ENCODE measurements around the gene PCDHA7. TPM values are rescaled to one million over a fixed set of nuclear protein-coding genes. Genes with fewer than 3 reads are reported as not detected.
"Not testable (repeated sequence)": the region's sequence is repeated elsewhere in the genome, so short reads cannot be mapped to it uniquely, and the experiment has no call there.

PCDHA7 gene
- polyA plus RNA-seq, 1 donor: 0.31 TPM

DNA sequence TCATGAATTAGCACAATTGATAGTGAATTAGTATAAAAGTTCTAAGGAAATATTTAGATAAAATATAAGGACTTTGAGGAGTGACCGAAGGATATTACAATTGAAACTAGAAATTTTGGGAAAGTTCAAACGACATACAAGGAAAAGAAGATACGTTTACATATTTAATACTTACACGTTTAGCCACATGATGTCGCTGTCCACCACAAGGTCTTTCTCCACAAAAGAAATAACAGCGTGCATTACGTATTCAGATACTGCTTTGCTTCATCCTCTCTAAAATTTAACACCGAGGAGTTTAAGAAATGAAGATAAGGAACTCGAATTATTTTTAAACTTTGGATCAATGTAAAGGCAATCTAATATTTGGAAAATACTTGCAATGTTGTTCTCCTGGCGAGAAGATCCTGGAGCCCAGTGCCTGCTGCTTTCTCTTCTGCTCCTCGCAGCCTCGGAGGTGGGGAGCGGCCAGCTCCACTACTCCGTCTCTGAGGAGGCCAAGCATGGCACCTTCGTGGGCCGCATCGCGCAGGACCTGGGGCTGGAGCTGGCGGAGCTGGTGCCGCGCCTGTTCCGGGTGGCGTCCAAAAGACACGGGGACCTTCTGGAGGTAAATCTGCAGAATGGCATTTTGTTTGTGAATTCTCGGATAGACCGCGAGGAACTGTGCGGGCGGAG is 33.1 kb upstream of the PCDHA7 start, which contains the start of gene PCDHA3:
Gene PCDHA3, plus strand, starts transcription at position 242 of the 678 bp plus-strand sequence.
- Histone ChIP-seq H3K9me3 (ENCODE audit: control insufficient read depth, low read depth, low read length) (peaks cover 30% of the 10 kb centered on the region), H3K27ac (ENCODE audit: low read length) (no peak within 1 kb of the TSS), H3K36me3 (ENCODE audit: control insufficient read depth, insufficient read depth, low read length) (no peaks in the 10 kb centered on the region), H3K4me1 (ENCODE audit: control insufficient read depth, insufficient read depth, low read length) (no peaks in the 10 kb centered on the region), H3K27me3 (ENCODE audit: control insufficient read depth, insufficient read depth, low read length) (peaks cover 2% of the 10 kb centered on the region), H3K4me3 (ENCODE audit: low read length) (no peak within 1 kb of the TSS)
- DNase-seq: no peak
- 35% methylated on average over 2 of the region's 29 CpGs for WGBS (ENCODE audit: insufficient coverage, low lambda C conversion rate)

DNA sequence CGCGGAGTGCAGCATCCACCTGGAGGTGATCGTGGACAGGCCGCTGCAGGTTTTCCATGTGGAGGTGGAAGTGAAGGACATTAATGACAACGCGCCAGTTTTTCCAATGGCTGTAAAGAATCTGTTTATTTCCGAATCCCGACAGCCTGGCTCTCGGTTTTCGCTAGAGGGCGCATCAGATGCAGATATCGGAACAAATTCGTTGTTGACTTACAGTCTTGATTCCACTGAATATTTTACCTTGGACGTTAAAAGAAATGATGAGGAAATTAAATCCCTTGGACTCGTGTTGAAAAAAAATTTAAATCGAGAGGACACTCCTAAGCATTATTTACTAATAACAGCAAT is 32.6 kb upstream of the PCDHA7 start:
- H3K4me3 ChIP-seq (ENCODE audit: low read length): no peak overlapping the region
- H3K9me3 ChIP-seq (ENCODE audit: control insufficient read depth, low read depth, low read length): peaks cover 24% of the 10 kb centered on the region
- whole genome bisulfite sequencing (ENCODE audit: insufficient coverage, low lambda C conversion rate): 0% methylated on average over 1 of the region's 16 CpGs
- no peaks in the 10 kb centered on the region for H3K4me1 ChIP-seq (ENCODE audit: control insufficient read depth, insufficient read depth, low read length)
- H3K27ac ChIP-seq (ENCODE audit: low read length): no peak overlapping the region
- H3K36me3 ChIP-seq (ENCODE audit: control insufficient read depth, insufficient read depth, low read length): no peaks in the 10 kb centered on the region
- peaks cover 2% of the 10 kb centered on the region for H3K27me3 ChIP-seq (ENCODE audit: control insufficient read depth, insufficient read depth, low read length)
- DNase-seq: no peak

DNA sequence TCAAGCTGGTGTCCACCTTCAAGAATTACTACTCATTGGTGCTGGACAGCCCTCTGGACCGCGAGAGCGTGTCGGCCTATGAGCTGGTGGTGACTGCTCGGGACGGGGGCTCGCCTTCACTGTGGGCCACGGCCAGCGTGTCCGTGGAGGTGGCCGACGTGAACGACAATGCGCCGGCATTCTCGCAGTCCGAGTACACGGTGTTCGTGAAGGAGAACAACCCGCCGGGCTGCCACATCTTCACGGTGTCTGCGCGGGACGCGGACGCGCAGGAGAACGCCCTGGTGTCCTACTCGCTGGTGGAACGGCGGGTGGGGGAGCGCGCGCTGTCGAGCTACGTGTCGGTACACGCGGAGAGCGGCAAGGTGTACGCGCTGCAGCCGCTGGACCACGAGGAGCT is 31.7 kb upstream of the PCDHA7 start:
- no CpG with 5 or more reads among the region's 45 CpGs for WGBS (ENCODE audit: insufficient coverage, low lambda C conversion rate)
- H3K27me3 ChIP-seq (ENCODE audit: control insufficient read depth, insufficient read depth, low read length); H3K36me3 ChIP-seq (ENCODE audit: control insufficient read depth, insufficient read depth, low read length); DNase-seq; H3K4me1 ChIP-seq (ENCODE audit: control insufficient read depth, insufficient read depth, low read length); H3K4me3 ChIP-seq (ENCODE audit: low read length); H3K27ac ChIP-seq (ENCODE audit: low read length): not testable (repeated sequence)
- H3K9me3 ChIP-seq (ENCODE audit: control insufficient read depth, low read depth, low read length): peaks cover 21% of the 10 kb centered on the region

- no CpG with 5 or more reads among the region's 53 CpGs for WGBS (ENCODE audit: insufficient coverage, low lambda C conversion rate)
- no peak overlapping the region for H3K4me3 ChIP-seq (ENCODE audit: low read length)
- H3K27me3 ChIP-seq (ENCODE audit: control insufficient read depth, insufficient read depth, low read length): peaks cover 2% of the 10 kb centered on the region
- H3K4me1 ChIP-seq (ENCODE audit: control insufficient read depth, insufficient read depth, low read length): no peaks in the 10 kb centered on the region
- DNase-seq: no peak
- peaks cover 25% of the 10 kb centered on the region for H3K9me3 ChIP-seq (ENCODE audit: control insufficient read depth, low read depth, low read length)
- no peak overlapping the region for H3K27ac ChIP-seq (ENCODE audit: low read length)
- no peaks in the 10 kb centered on the region for H3K36me3 ChIP-seq (ENCODE audit: control insufficient read depth, insufficient read depth, low read length)
Observed at GRCh38 chr5:140802781-140803271, 31.2 kb upstream of the PCDHA7 start.

DNA sequence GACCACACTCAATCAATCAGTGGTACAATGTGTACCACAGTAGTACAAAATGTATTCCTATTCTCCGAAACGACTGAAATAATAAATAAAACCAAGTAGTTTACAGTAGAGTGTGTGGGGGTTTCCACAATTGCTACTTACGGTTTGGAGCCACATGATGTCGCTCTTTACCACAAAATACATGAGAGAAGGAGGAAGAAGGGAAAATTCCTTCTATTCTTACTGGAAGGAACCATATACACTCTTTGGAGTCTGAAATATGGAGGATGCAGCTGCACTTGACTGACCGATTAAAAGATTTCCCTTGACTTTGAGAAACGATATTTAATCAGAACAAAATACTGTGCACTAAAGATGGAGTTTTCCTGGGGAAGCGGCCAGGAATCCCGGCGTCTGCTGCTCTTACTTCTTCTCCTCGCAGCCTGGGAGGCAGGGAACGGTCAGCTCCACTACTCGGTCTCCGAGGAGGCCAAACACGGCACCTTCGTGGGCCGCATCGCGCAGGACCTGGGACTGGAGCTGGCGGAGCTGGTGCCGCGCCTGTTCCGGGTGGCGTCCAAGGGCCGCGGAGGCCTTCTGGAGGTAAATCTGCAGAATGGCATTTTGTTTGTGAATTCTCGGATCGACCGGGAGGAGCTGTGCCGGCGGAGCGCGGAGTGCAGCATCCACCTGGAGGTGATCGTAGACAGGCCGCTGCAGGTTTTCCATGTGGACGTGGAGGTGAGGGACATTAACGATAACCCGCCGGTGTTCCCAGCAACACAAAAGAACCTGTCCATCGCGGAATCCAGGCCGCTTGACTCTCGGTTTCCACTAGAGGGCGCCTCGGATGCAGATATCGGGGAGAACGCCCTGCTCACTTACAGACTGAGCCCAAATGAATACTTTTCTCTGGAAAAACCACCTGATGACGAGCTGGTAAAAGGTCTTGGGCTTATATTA is 27.0 kb upstream of the PCDHA7 start, which contains the start of gene PCDHA4:
Gene PCDHA4, plus strand, starts transcription at position 235 of the 942 bp plus-strand sequence.
- Histone ChIP-seq H3K4me3 (ENCODE audit: low read length) (no peak within 1 kb of the TSS), H3K4me1 (ENCODE audit: control insufficient read depth, insufficient read depth, low read length) (no peaks in the 10 kb centered on the region), H3K36me3 (ENCODE audit: control insufficient read depth, insufficient read depth, low read length) (no peaks in the 10 kb centered on the region), H3K27ac (ENCODE audit: low read length) (no peak within 1 kb of the TSS), H3K27me3 (ENCODE audit: control insufficient read depth, insufficient read depth, low read length) (peaks cover 2% of the 10 kb centered on the region), H3K9me3 (ENCODE audit: control insufficient read depth, low read depth, low read length) (peaks cover 35% of the 10 kb centered on the region)
- WGBS (ENCODE audit: insufficient coverage, low lambda C conversion rate): no CpG with 5 or more reads among the region's 47 CpGs
- no peak for DNase-seq

DNA sequence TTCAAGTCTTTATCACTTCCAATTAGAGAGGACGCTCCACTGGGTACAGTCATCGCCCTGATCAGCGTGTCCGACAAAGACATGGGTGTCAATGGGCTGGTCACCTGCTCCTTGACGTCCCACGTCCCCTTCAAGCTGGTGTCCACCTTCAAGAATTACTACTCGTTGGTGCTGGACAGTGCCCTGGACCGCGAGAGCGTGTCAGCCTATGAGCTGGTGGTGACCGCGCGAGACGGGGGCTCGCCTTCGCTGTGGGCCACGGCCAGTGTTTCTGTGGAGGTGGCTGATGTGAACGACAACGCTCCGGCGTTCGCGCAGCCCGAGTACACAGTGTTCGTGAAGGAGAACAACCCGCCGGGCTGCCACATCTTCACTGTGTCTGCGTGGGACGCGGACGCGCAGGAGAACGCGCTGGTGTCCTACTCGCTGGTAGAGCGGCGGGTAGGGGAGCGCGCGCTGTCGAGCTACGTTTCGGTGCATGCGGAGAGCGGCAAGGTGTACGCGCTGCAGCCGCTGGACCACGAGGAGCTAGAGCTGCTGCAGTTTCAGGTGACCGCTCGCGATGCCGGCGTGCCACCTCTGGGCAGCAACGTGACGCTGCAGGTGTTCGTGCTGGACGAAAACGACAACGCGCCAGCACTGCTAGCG is 25.7 kb upstream of the PCDHA7 start:
- not testable (repeated sequence) for H3K4me3 ChIP-seq (ENCODE audit: low read length); H3K27ac ChIP-seq (ENCODE audit: low read length); H3K4me1 ChIP-seq (ENCODE audit: control insufficient read depth, insufficient read depth, low read length); DNase-seq; H3K36me3 ChIP-seq (ENCODE audit: control insufficient read depth, insufficient read depth, low read length); H3K27me3 ChIP-seq (ENCODE audit: control insufficient read depth, insufficient read depth, low read length)
- no CpG with 5 or more reads among the region's 62 CpGs for WGBS (ENCODE audit: insufficient coverage, low lambda C conversion rate)
- H3K9me3 ChIP-seq (ENCODE audit: control insufficient read depth, low read depth, low read length): peaks cover 25% of the 10 kb centered on the region

DNA sequence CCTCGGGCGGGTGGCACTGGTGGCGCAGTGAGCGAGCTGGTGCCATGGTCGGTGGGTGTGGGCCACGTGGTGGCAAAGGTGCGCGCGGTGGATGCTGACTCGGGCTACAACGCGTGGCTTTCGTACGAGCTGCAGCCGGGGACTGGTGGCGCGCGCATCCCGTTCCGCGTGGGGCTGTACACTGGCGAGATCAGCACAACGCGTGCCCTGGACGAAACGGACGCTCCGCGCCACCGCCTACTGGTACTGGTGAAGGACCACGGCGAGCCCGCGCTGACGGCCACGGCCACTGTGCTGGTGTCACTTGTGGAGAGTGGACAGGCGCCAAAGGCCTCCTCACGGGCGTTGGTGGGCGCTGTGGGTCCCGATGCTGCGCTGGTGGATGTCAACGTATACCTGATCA is 25.2 kb upstream of the PCDHA7 start:
- DNase-seq: no peak
- H3K9me3 ChIP-seq (ENCODE audit: control insufficient read depth, low read depth, low read length): peaks cover 25% of the 10 kb centered on the region
- no peaks in the 10 kb centered on the region for H3K4me1 ChIP-seq (ENCODE audit: control insufficient read depth, insufficient read depth, low read length)
- no CpG with 5 or more reads among the region's 43 CpGs for WGBS (ENCODE audit: insufficient coverage, low lambda C conversion rate)
- no peaks in the 10 kb centered on the region for H3K36me3 ChIP-seq (ENCODE audit: control insufficient read depth, insufficient read depth, low read length)
- no peak overlapping the region for H3K27ac ChIP-seq (ENCODE audit: low read length)
- no peaks in the 10 kb centered on the region for H3K27me3 ChIP-seq (ENCODE audit: control insufficient read depth, insufficient read depth, low read length)
- no peak overlapping the region for H3K4me3 ChIP-seq (ENCODE audit: low read length)

GRCh38 chr5:140821375-140822280 is 12.4 kb upstream of the PCDHA7 start, which contains the start of gene PCDHA5:
TSS of gene PCDHA5 (plus strand) at chr5:140821613.
- 35% methylated on average over 6 of the region's 39 CpGs for WGBS (ENCODE audit: insufficient coverage, low lambda C conversion rate)
- Histone ChIP-seq H3K9me3 (ENCODE audit: control insufficient read depth, low read depth, low read length) (peaks cover 25% of the 10 kb centered on the region), H3K4me1 (ENCODE audit: control insufficient read depth, insufficient read depth, low read length) (no peaks in the 10 kb centered on the region), H3K27me3 (ENCODE audit: control insufficient read depth, insufficient read depth, low read length) (no peaks in the 10 kb centered on the region), H3K36me3 (ENCODE audit: control insufficient read depth, insufficient read depth, low read length) (no peaks in the 10 kb centered on the region), H3K27ac (ENCODE audit: low read length) (no peak within 1 kb of the TSS), H3K4me3 (ENCODE audit: low read length) (no peak within 1 kb of the TSS)
- DNase-seq: no peak

GRCh38 chr5:140822281-140822629 is 11.8 kb upstream of the PCDHA7 start:
- no peaks in the 10 kb centered on the region for H3K4me1 ChIP-seq (ENCODE audit: control insufficient read depth, insufficient read depth, low read length)
- no peaks in the 10 kb centered on the region for H3K27me3 ChIP-seq (ENCODE audit: control insufficient read depth, insufficient read depth, low read length)
- WGBS (ENCODE audit: insufficient coverage, low lambda C conversion rate): 31% methylated on average over 5 of the region's 6 CpGs
- H3K9me3 ChIP-seq (ENCODE audit: control insufficient read depth, low read depth, low read length): peaks cover 25% of the 10 kb centered on the region
- H3K4me3 ChIP-seq (ENCODE audit: low read length): no peak overlapping the region
- no peaks in the 10 kb centered on the region for H3K36me3 ChIP-seq (ENCODE audit: control insufficient read depth, insufficient read depth, low read length)
- H3K27ac ChIP-seq (ENCODE audit: low read length): no peak overlapping the region
- no peak for DNase-seq

All from large intestine (tissue), 3 donors.